ENCODE data around the gene ZBTB16.

ZBTB16 gene

GRCh38 chr11:114199051-114199450 lies 139.5 kb downstream of the ZBTB16 start:
- Histone ChIP-seq H3K4me1 (ENCODE audit: low read length) (no peaks in the 10 kb centered on the region), H3K9me3 (replicated peaks; ENCODE audit: insufficient read depth, low read length) (no peaks in the 10 kb centered on the region), H4K20me1 (ENCODE audit: insufficient read depth, low read length) (no peaks in the 10 kb centered on the region), H3K4me3 (ENCODE audit: low read length) (no peak overlapping the region), H3K27me3 (replicated peaks; ENCODE audit: insufficient read depth, low read length) (no peaks in the 10 kb centered on the region), H2AFZ (ENCODE audit: low read length) (no peak overlapping the region), H3K9ac (ENCODE audit: low read length) (no peak overlapping the region), H3K36me3 (replicated peaks; ENCODE audit: insufficient read depth, low read length) (no peaks in the 10 kb centered on the region), H3K79me2 (ENCODE audit: low read length) (no peaks in the 10 kb centered on the region), H3K4me2 (ENCODE audit: low read depth, low read length) (no peak overlapping the region), H3K27ac (ENCODE audit: low read length) (no peak overlapping the region), H3K9me2 (replicated peaks; ENCODE audit: insufficient read depth, low read length) (no peaks in the 10 kb centered on the region), H3F3A (ENCODE audit: insufficient read depth, low read length) (no peaks in the 10 kb centered on the region)
- no peak for DNase-seq
- TF ChIP-seq CTCF (IDR thresholded peaks at IDR 0.05; ENCODE audit: low read length) = no peak
- no peak for TF ChIP-seq EZH2phosphoT487 (IDR thresholded peaks at IDR 0.05; ENCODE audit: low read length)
- TF ChIP-seq EZH2 (optimal IDR thresholded peaks at IDR 0.05; ENCODE audit: low read depth, low read length) = no peak

- Histone ChIP-seq H3K36me3 (replicated peaks; ENCODE audit: insufficient read depth, low read length) (no peaks in the 10 kb centered on the region), H3K27ac (ENCODE audit: low read length) (no peak overlapping the region), H4K20me1 (ENCODE audit: insufficient read depth, low read length) (no peaks in the 10 kb centered on the region), H3K9me3 (replicated peaks; ENCODE audit: insufficient read depth, low read length) (no peaks in the 10 kb centered on the region), H3K4me3 (ENCODE audit: low read length) (no peak overlapping the region), H2AFZ (ENCODE audit: low read length) (no peak overlapping the region), H3K4me1 (ENCODE audit: low read length) (no peaks in the 10 kb centered on the region), H3K9ac (ENCODE audit: low read length) (no peak overlapping the region), H3F3A (ENCODE audit: insufficient read depth, low read length) (no peaks in the 10 kb centered on the region), H3K4me2 (ENCODE audit: low read depth, low read length) (no peak overlapping the region), H3K27me3 (replicated peaks; ENCODE audit: insufficient read depth, low read length) (no peaks in the 10 kb centered on the region), H3K79me2 (ENCODE audit: low read length) (no peaks in the 10 kb centered on the region), H3K9me2 (replicated peaks; ENCODE audit: insufficient read depth, low read length) (no peaks in the 10 kb centered on the region)
- no peak for DNase-seq
- TF ChIP-seq EZH2phosphoT487 (IDR thresholded peaks at IDR 0.05; ENCODE audit: low read length) (no peak), EZH2 (optimal IDR thresholded peaks at IDR 0.05; ENCODE audit: low read depth, low read length) (no peak), CTCF (IDR thresholded peaks at IDR 0.05; ENCODE audit: low read length) (no peak)
Measured at GRCh38 chr11:114200351-114201133, 141.0 kb downstream of the ZBTB16 start.

GRCh38 chr11:114201219-114201618 lies 141.7 kb downstream of the ZBTB16 start:
- Histone ChIP-seq H3K9me2 (replicated peaks; ENCODE audit: insufficient read depth, low read length) (no peaks in the 10 kb centered on the region), H3K4me1 (ENCODE audit: low read length) (no peaks in the 10 kb centered on the region), H3F3A (ENCODE audit: insufficient read depth, low read length) (no peaks in the 10 kb centered on the region), H3K4me2 (ENCODE audit: low read depth, low read length) (no peak overlapping the region), H3K9me3 (replicated peaks; ENCODE audit: insufficient read depth, low read length) (no peaks in the 10 kb centered on the region), H3K27ac (ENCODE audit: low read length) (no peak overlapping the region), H2AFZ (ENCODE audit: low read length) (no peak overlapping the region), H3K4me3 (ENCODE audit: low read length) (no peak overlapping the region), H4K20me1 (ENCODE audit: insufficient read depth, low read length) (no peaks in the 10 kb centered on the region), H3K36me3 (replicated peaks; ENCODE audit: insufficient read depth, low read length) (no peaks in the 10 kb centered on the region), H3K9ac (ENCODE audit: low read length) (no peak overlapping the region), H3K27me3 (replicated peaks; ENCODE audit: insufficient read depth, low read length) (no peaks in the 10 kb centered on the region), H3K79me2 (ENCODE audit: low read length) (no peaks in the 10 kb centered on the region)
- TF ChIP-seq EZH2 (optimal IDR thresholded peaks at IDR 0.05; ENCODE audit: low read depth, low read length) (no peak), CTCF (IDR thresholded peaks at IDR 0.05; ENCODE audit: low read length) (no peak), EZH2phosphoT487 (IDR thresholded peaks at IDR 0.05; ENCODE audit: low read length) (no peak)
- no peak for DNase-seq

Data from MM.1S (cell line).